ENCODE measurements around the gene PKN1.

PKN1 gene

GRCh38 chr19:14412996-14413692, 20.0 kb upstream of the PKN1 start:
- Mint-ChIP-seq H3K27ac (peak overlapping the region; percentile 79), H3K4me3 (no peak overlapping the region), H3K36me3 (ENCODE audit: low read depth) (peaks cover 48% of the 10 kb centered on the region), H3K9me3 (no peaks in the 10 kb centered on the region), H3K27me3 (ENCODE audit: low read depth, poor library complexity) (no peaks in the 10 kb centered on the region), H3K4me1 (peaks cover 42% of the 10 kb centered on the region)
- TF ChIP-seq CTCF (IDR thresholded peaks at IDR 0.05) = no peak
- no peak for DNase-seq

GRCh38 chr19:14413693-14414181, 19.4 kb upstream of the PKN1 start:
- no peak for TF ChIP-seq CTCF (IDR thresholded peaks at IDR 0.05)
- Mint-ChIP-seq H3K4me1 (peaks cover 46% of the 10 kb centered on the region), H3K4me3 (no peak overlapping the region), H3K27ac (peak overlapping the region; percentile 79), H3K27me3 (ENCODE audit: low read depth, poor library complexity) (no peaks in the 10 kb centered on the region), H3K9me3 (no peaks in the 10 kb centered on the region), H3K36me3 (ENCODE audit: low read depth) (peaks cover 42% of the 10 kb centered on the region)
- DNase-seq = no peak

GRCh38 chr19:14414926-14415690, 18.0 kb upstream of the PKN1 start:
- H3K36me3 Mint-ChIP-seq (ENCODE audit: low read depth) = peaks cover 36% of the 10 kb centered on the region
- no peak overlapping the region for H3K27ac Mint-ChIP-seq
- no peak for DNase-seq
- H3K4me1 Mint-ChIP-seq = peaks cover 53% of the 10 kb centered on the region
- no peak for TF ChIP-seq CTCF (IDR thresholded peaks at IDR 0.05)
- H3K4me3 Mint-ChIP-seq = no peak overlapping the region
- peaks cover 7% of the 10 kb centered on the region for H3K9me3 Mint-ChIP-seq
- H3K27me3 Mint-ChIP-seq (ENCODE audit: low read depth, poor library complexity) = no peaks in the 10 kb centered on the region

GRCh38 chr19:14416817-14417231, 16.3 kb upstream of the PKN1 start:
- Mint-ChIP-seq H3K27me3 (ENCODE audit: low read depth, poor library complexity) (no peaks in the 10 kb centered on the region), H3K4me1 (peaks cover 53% of the 10 kb centered on the region), H3K36me3 (ENCODE audit: low read depth) (peaks cover 35% of the 10 kb centered on the region), H3K4me3 (peak overlapping the region; percentile 79), H3K27ac (peak overlapping the region; percentile 50), H3K9me3 (peaks cover 11% of the 10 kb centered on the region)
- no peak for TF ChIP-seq CTCF (IDR thresholded peaks at IDR 0.05)
- DNase-seq = no peak

- Mint-ChIP-seq H3K4me3 (peak overlapping the region; percentile 92), H3K9me3 (peaks cover 11% of the 10 kb centered on the region), H3K4me1 (peaks cover 45% of the 10 kb centered on the region), H3K36me3 (ENCODE audit: low read depth) (peaks cover 24% of the 10 kb centered on the region), H3K27ac (peak overlapping the region; percentile 96), H3K27me3 (ENCODE audit: low read depth, poor library complexity) (no peaks in the 10 kb centered on the region)
- TF ChIP-seq CTCF (IDR thresholded peaks at IDR 0.05) = no peak
- DNase-seq = peak; percentile 92
Measured at GRCh38 chr19:14418856-14419105, 14.3 kb upstream of the PKN1 start.
